Measurements from ENCODE around the gene VWA8.

DNA sequence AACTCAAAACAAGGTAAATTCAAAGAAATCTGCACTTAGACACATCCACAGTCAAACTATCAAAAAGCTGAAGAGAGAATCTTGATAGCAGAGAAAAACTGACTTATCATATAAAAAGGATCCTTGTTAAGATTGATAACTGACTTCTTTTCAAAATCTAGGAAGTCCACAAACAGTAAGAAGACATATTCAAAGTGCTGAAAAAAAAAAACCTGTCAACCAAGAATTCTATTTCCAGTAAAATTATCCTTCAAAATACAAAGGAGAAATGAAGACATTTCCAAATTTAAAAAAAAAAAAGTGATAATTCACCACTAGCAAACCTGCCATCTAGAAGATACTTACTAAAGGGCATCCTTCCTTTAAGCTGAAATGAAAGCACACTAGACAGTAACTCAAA is 15.0 kb downstream of the VWA8 start:
- TF ChIP-seq CTCF (IDR thresholded peaks at IDR 0.05) (no peak), POLR2A (IDR thresholded peaks at IDR 0.05) (no peak)

All from thyroid gland (tissue), 4 donors.